ENCODE data around the gene PUM2.

PUM2 gene

GRCh38 chr2:20339012-20339411 is 11.6 kb downstream of the PUM2 start:
- TF ChIP-seq FOXM1 (IDR thresholded peaks at IDR 0.05; ENCODE audit: borderline replicate concordance, low read depth) (no peak), REST (IDR thresholded peaks at IDR 0.05; ENCODE audit: low read depth) (no peak), RAD21 (IDR thresholded peaks at IDR 0.05; ENCODE audit: low read depth) (no peak), EGR1 (IDR thresholded peaks at IDR 0.05) (no peak), YY1 (IDR thresholded peaks at IDR 0.05; ENCODE audit: low read depth) (no peak), ZBTB7A (IDR thresholded peaks at IDR 0.05; ENCODE audit: low read depth) (no peak), CREB1 (IDR thresholded peaks at IDR 0.05; ENCODE audit: low read depth) (no peak), EP300 (IDR thresholded peaks at IDR 0.05; ENCODE audit: borderline replicate concordance) (no peak), TCF12 (IDR thresholded peaks at IDR 0.05; ENCODE audit: low read depth) (no peak), CEBPB (IDR thresholded peaks at IDR 0.05) (no peak), USF1 (IDR thresholded peaks at IDR 0.05) (no peak), NFIC (IDR thresholded peaks at IDR 0.05) (no peak), MAX (IDR thresholded peaks at IDR 0.05) (no peak), TEAD4 (IDR thresholded peaks at IDR 0.05) (no peak), TAF1 (IDR thresholded peaks at IDR 0.05; ENCODE audit: low read depth) (no peak)

GRCh38 chr2:20334605-20335203 is 15.9 kb downstream of the PUM2 start:
- no peak for TF ChIP-seq NFIC (IDR thresholded peaks at IDR 0.05)
- no peak for TF ChIP-seq TEAD4 (IDR thresholded peaks at IDR 0.05)
- TF ChIP-seq RAD21 (IDR thresholded peaks at IDR 0.05; ENCODE audit: low read depth), result no peak
- TF ChIP-seq YY1 (IDR thresholded peaks at IDR 0.05; ENCODE audit: low read depth), result no peak
- no peak for TF ChIP-seq EP300 (IDR thresholded peaks at IDR 0.05; ENCODE audit: borderline replicate concordance)
- no peak for TF ChIP-seq TAF1 (IDR thresholded peaks at IDR 0.05; ENCODE audit: low read depth)
- no peak for TF ChIP-seq TCF12 (IDR thresholded peaks at IDR 0.05; ENCODE audit: low read depth)
- TF ChIP-seq EGR1 (IDR thresholded peaks at IDR 0.05), result no peak
- TF ChIP-seq ZBTB7A (IDR thresholded peaks at IDR 0.05; ENCODE audit: low read depth), result no peak

GRCh38 chr2:20333738-20334137 is 16.9 kb downstream of the PUM2 start:
- TF ChIP-seq USF1 (IDR thresholded peaks at IDR 0.05) (no peak), CEBPB (IDR thresholded peaks at IDR 0.05) (no peak), NFIC (IDR thresholded peaks at IDR 0.05) (no peak), FOXM1 (IDR thresholded peaks at IDR 0.05; ENCODE audit: borderline replicate concordance, low read depth) (no peak), REST (IDR thresholded peaks at IDR 0.05; ENCODE audit: low read depth) (no peak), ZBTB7A (IDR thresholded peaks at IDR 0.05; ENCODE audit: low read depth) (no peak), TCF12 (IDR thresholded peaks at IDR 0.05; ENCODE audit: low read depth) (no peak), TEAD4 (IDR thresholded peaks at IDR 0.05) (no peak), MAX (IDR thresholded peaks at IDR 0.05) (no peak), TAF1 (IDR thresholded peaks at IDR 0.05; ENCODE audit: low read depth) (no peak), EGR1 (IDR thresholded peaks at IDR 0.05) (no peak), CREB1 (IDR thresholded peaks at IDR 0.05; ENCODE audit: low read depth) (no peak), RAD21 (IDR thresholded peaks at IDR 0.05; ENCODE audit: low read depth) (no peak), YY1 (IDR thresholded peaks at IDR 0.05; ENCODE audit: low read depth) (no peak), EP300 (IDR thresholded peaks at IDR 0.05; ENCODE audit: borderline replicate concordance) (no peak)

GRCh38 chr2:20330192-20330591 is 20.5 kb downstream of the PUM2 start:
- TF ChIP-seq TCF12 (IDR thresholded peaks at IDR 0.05; ENCODE audit: low read depth) (no peak), RAD21 (IDR thresholded peaks at IDR 0.05; ENCODE audit: low read depth) (no peak), TAF1 (IDR thresholded peaks at IDR 0.05; ENCODE audit: low read depth) (no peak), NFIC (IDR thresholded peaks at IDR 0.05) (no peak), ZBTB7A (IDR thresholded peaks at IDR 0.05; ENCODE audit: low read depth) (no peak), MAX (IDR thresholded peaks at IDR 0.05) (no peak), FOXM1 (IDR thresholded peaks at IDR 0.05; ENCODE audit: borderline replicate concordance, low read depth) (no peak), EGR1 (IDR thresholded peaks at IDR 0.05) (no peak), USF1 (IDR thresholded peaks at IDR 0.05) (no peak), REST (IDR thresholded peaks at IDR 0.05; ENCODE audit: low read depth) (no peak), CEBPB (IDR thresholded peaks at IDR 0.05) (no peak), YY1 (IDR thresholded peaks at IDR 0.05; ENCODE audit: low read depth) (no peak), EP300 (IDR thresholded peaks at IDR 0.05; ENCODE audit: borderline replicate concordance) (no peak), TEAD4 (IDR thresholded peaks at IDR 0.05) (no peak), CREB1 (IDR thresholded peaks at IDR 0.05; ENCODE audit: low read depth) (no peak)
